ENCODE data around the gene HNF1B. TPM values are rescaled to one million over a fixed set of nuclear protein-coding genes. Genes with fewer than 3 reads are reported as not detected.

HNF1B gene
- total and polyA plus RNA-seq, 2 donors (not counting 3 experiments of a cell fraction or from before 2014, with no cell fraction given), result not detected

DNA sequence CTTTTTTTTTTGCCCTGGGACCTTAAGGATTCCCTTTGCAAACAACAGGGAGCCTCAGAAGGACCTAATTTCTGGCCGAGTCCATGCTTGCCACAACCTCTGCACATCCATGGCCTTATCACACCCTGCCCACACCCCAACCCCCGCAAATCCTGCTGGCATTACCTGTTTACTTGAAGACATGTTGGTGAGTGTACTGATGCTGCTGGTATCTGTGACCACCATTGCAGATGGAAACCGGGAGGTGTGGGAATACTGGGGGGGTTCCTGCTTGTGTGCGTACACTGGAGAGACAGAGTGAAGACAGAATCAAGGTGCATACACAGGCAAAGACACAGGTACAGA lies 46.0 kb downstream of the HNF1B start:
- Histone ChIP-seq H3K79me2 (ENCODE audit: control insufficient read depth, insufficient read depth, low read length) (no peaks in the 10 kb centered on the region), H3K27ac (ENCODE audit: insufficient read depth, low read depth, low read length) (no peak overlapping the region), H3K4me3 (replicated peaks in 1 of 3; ENCODE audit: insufficient read depth in 1 of 3, low read depth in 1 of 3, low read length in 3 of 3) (no peak overlapping the region), H3K9me1 (replicated peaks; ENCODE audit: control insufficient read depth, extremely low read depth, insufficient read depth, low read length) (no peaks in the 10 kb centered on the region), H2AFZ (ENCODE audit: low read depth, low read length) (no peak overlapping the region), H3K27me3 (ENCODE audit: control insufficient read depth in 2 of 2, insufficient read depth in 2 of 2, low read length in 2 of 2) (peaks cover 10 to 23% of the 10 kb centered on the region in 2 experiments), H3K4me2 (ENCODE audit: insufficient read depth, low read length) (no peak overlapping the region), H3K4me1 (ENCODE audit: control insufficient read depth, extremely low read depth, insufficient read depth, low read length) (no peaks in the 10 kb centered on the region), H3K36me3 (ENCODE audit: control insufficient read depth in 2 of 2, extremely low read depth in 1 of 2, insufficient read depth in 2 of 2, low read length in 2 of 2) (no peaks in the 10 kb centered on the region), H4K20me1 (replicated peaks; ENCODE audit: control insufficient read depth, extremely low read depth, insufficient read depth, low read length) (no peaks in the 10 kb centered on the region), H3K9ac (replicated peaks; ENCODE audit: extremely low read depth, insufficient read depth, low read length) (no peak overlapping the region), H3K9me3 (replicated peaks; ENCODE audit: control insufficient read depth, insufficient read depth, low read length) (no peaks in the 10 kb centered on the region)
- intact Hi-C loops (cut with micrococcal nuclease) (no loop called here), dilution Hi-C loops (cut with MboI; ENCODE audit: extremely low pct_ligation_motif_present, low sequenced_read_pairs) (no loop called here)
- ChIA-PET CTCF (no interaction called here), POLR2A (no interaction called here)
- DNase-seq (ENCODE audit: low read depth, low spot score), result no peak
- TF ChIP-seq POLR2AphosphoS5 (IDR thresholded peaks at IDR 0.05; ENCODE audit: insufficient read depth, low read depth, low read length) (no peak), EZH2 (IDR thresholded peaks at IDR 0.05; ENCODE audit: borderline replicate concordance, low read depth, low read length, severe bottlenecking) (no peak), POLR2A (IDR thresholded peaks at IDR 0.05; ENCODE audit: low read depth, low read length) (no peak), MAX (IDR thresholded peaks at IDR 0.05; ENCODE audit: insufficient read depth, insufficient read length) (no peak), GATA2 (IDR thresholded peaks at IDR 0.05; ENCODE audit: insufficient read depth, insufficient read length, low read depth, low read length) (no peak), CTCF (IDR thresholded peaks at IDR 0.05; ENCODE audit: extremely low read depth in 1 of 2, insufficient read depth in 1 of 2, low read depth in 1 of 2, low read length in 2 of 2) (no peak), FOS (IDR thresholded peaks at IDR 0.05; ENCODE audit: borderline replicate concordance, insufficient read depth, low read length) (no peak), MYC (IDR thresholded peaks at IDR 0.05; ENCODE audit: low read depth, low read length) (no peak), JUN (IDR thresholded peaks at IDR 0.05; ENCODE audit: borderline replicate concordance, insufficient read depth, insufficient read length, low read depth) (no peak)
- no TSS peak for BruUV-seq (replicated peaks)
- FAIRE-seq, result no peak

Data from endothelial cell of umbilical vein (primary cell).